GM12878 (cell line): ENCODE data around the gene BBS12. TPM values are rescaled to one million over a fixed set of nuclear protein-coding genes. Genes with fewer than 3 reads are reported as not detected.
A peak's percentile ranks its signal among the peaks of the same experiment; 100 is the strongest.
"Not testable (repeated sequence)": the region's sequence is repeated elsewhere in the genome, so short reads cannot be mapped to it uniquely, and the experiment has no call there.

Experiments
- ATAC-seq: fragments of 200-7000 bp; cut with Tn5 transposase; 3 replicates; pipeline ENCODE4 v1.9.1; 2020; ENCODE audit warnings: mild to moderate bottlenecking, moderate library complexity
- BruUV-seq: library from RNA; stranded (reverse); fragments of 400-500 nt; replicated peaks from 2 replicates; lab custom pipeline; 2021; lab: Mats Ljungman, UMichigan
- CTCF ChIA-PET: fragments of 300-600 bp; sonication (Branson Sonifier 250); formaldehyde crosslinking; extraction: SDS; loops from one replicate; lab custom pipeline; 2021; ENCODE audit warnings: inconsistent platforms; lab: Yijun Ruan, JAX
- POLR2A ChIA-PET: fragments of 350-600 bp; formaldehyde crosslinking; extraction: SDS; loops from one replicate; lab custom pipeline; 2021; ENCODE audit warnings: inconsistent platforms; lab: Charles Lee
- RAD21 ChIA-PET: fragments of 300-600 bp; sonication (Branson Sonifier 250); formaldehyde crosslinking; loops from one replicate; lab custom pipeline; 2023; ENCODE audit warnings: antibody characterized with exemption; ENCODE audit not compliant: unreplicated experiment; lab: Charles Lee
- SMC1A ChIA-PET: fragments of 300-600 bp; sonication (Branson Sonifier 250); formaldehyde crosslinking; loops from one replicate; lab custom pipeline; 2023; ENCODE audit not compliant: unreplicated experiment, uncharacterized antibody; lab: Charles Lee
- DNase-seq: peaks from one replicate; pipeline ENCODE4 v3.0.0-alpha.2; 2011; ENCODE audit warnings: low read depth, low spot score
- FAIRE-seq: peaks from 3 replicates; lab custom pipeline; 2011; peaks lifted over from hg19 to GRCh38; lab: Jason Lieb, UNC
- H2AFZ ChIP-seq: 2 replicates; pipeline ENCODE4 v1.6.0; 2011; ENCODE audit warnings: low read depth, low read length, control low read depth; ENCODE audit not compliant: control insufficient read depth
- H3K27ac ChIP-seq: 2 replicates; pipeline ENCODE4 v1.5.1; 2011; ENCODE audit warnings: control low read depth; ENCODE audit not compliant: control insufficient read depth, insufficient read depth
- H3K27me3 ChIP-seq, 2 experiments: replicated peaks in 1 of 2; 2 replicates each; pipeline versions ENCODE4 v1.6.0 to v1.6.1; 2011; ENCODE audit warnings: low read length in 1 of 2; ENCODE audit not compliant: control insufficient read depth in 2 of 2, insufficient read depth in 2 of 2
- H3K36me3 ChIP-seq, 2 experiments: 2 replicates each; pipeline ENCODE4 v1.5.1; 2011; ENCODE audit warnings: low read length in 1 of 2; ENCODE audit not compliant: control insufficient read depth in 2 of 2, insufficient read depth in 2 of 2
- H3K4me1 ChIP-seq: 2 replicates; pipeline ENCODE4 v1.6.1; 2011; ENCODE audit warnings: mild to moderate bottlenecking, low read length, moderate library complexity, mixed read lengths; ENCODE audit not compliant: control insufficient read depth, insufficient read depth
- H3K4me2 ChIP-seq: 2 replicates; pipeline ENCODE4 v1.6.0; 2011; ENCODE audit warnings: control low read depth; ENCODE audit not compliant: control insufficient read depth, insufficient read depth
- H3K4me3 ChIP-seq: fragments of 200-600 bp; sonication (generic); 2 replicates; pipeline ENCODE4 v1.5.1; 2016
- H3K79me2 ChIP-seq: 2 replicates; pipeline ENCODE4 v1.6.0; 2011; ENCODE audit warnings: low read length; ENCODE audit not compliant: control insufficient read depth, insufficient read depth
- H3K9ac ChIP-seq: 2 replicates; pipeline ENCODE4 v1.8.0; 2011; ENCODE audit warnings: low read length, control low read depth, mixed read lengths; ENCODE audit not compliant: control insufficient read depth, insufficient read depth
- H3K9me3 ChIP-seq: replicated peaks from 3 replicates; pipeline ENCODE4 v1.5.1; 2011; ENCODE audit warnings: mild to moderate bottlenecking, low read length; ENCODE audit not compliant: control insufficient read depth, insufficient read depth
- H4K20me1 ChIP-seq: 2 replicates; pipeline ENCODE4 v1.6.0; 2011; ENCODE audit not compliant: control insufficient read depth, insufficient read depth
- BCL11A ChIP-seq: IDR thresholded peaks from 2 replicates; pipeline ENCODE4 v1.6.1; 2011; ENCODE audit warnings: low read depth, low read length
- JUNB ChIP-seq: IDR thresholded peaks from 2 replicates; pipeline ENCODE4 v1.6.1; 2016; ENCODE audit warnings: antibody characterized with exemption, mild to moderate bottlenecking
- POLR2A ChIP-seq: IDR thresholded peaks from 2 replicates; pipeline ENCODE4 v1.6.1; 2011; ENCODE audit warnings: low read depth, mild to moderate bottlenecking, low read length
- RUNX3 ChIP-seq: IDR thresholded peaks from 2 replicates; pipeline ENCODE4 v1.6.1; 2012; ENCODE audit warnings: low read length, inconsistent platforms
- WGBS: methylation state at CpG from one replicate; pipeline ENCODE4 v1.1.6; 2016; ENCODE audit warnings: low lambda C conversion rate; ENCODE audit not compliant: insufficient replicate concordance, insufficient coverage; ENCODE audit errors: missing lambda C conversion rate; 5-methylcytosine and 5-hydroxymethylcytosine counted together
- in situ Hi-C: fragments of 300-500 bp; cut with MboI; formaldehyde crosslinking; loops from 9 replicates; pipeline ENCODE4 v1.14.3; 2018; ENCODE audit warnings: mixed read lengths
- intact Hi-C: fragments of 100-400 bp; cut with micrococcal nuclease; formaldehyde crosslinking; loops from one replicate; pipeline ENCODE4 v1.14.2; 2022; ENCODE audit not compliant: unreplicated experiment
- polyA plus RNA-seq, 11 experiments: library from polyadenylated mRNA; depleted of rRNA in 4 of 11; unstranded in 6 of 11; stranded (reverse) in 5 of 11; fragments of >200 nt; fragmentation: Nextera tagmentation in 4 of 11; fragmentation: Illumina TruSeq in 1 of 11; extraction: Ambion mirVana in 4 of 11; extraction: Trizol in 1 of 11; gene quantifications; 1 replicate in 1 of 11; 2 replicates in 10 of 11; pipeline versions ENCODE4 v1.2.1 to v1.2.3, GENCODE V29; 2011 to 2016; ENCODE audit warnings: inconsistent platforms in 2 of 11, missing spikeins in 2 of 11, low read depth in 1 of 11
- total RNA-seq, 4 experiments: library from RNA; depleted of rRNA in 3 of 4; stranded (reverse); fragments of >200 nt in 3 of 4; fragmentation: Illumina TruSeq in 1 of 4; extraction: Trizol in 1 of 4; gene quantifications; 2 replicates each; pipeline versions ENCODE4 v1.2.1 to v1.2.3, GENCODE V29; 2013 to 2021

Gene BBS12
- total and polyA plus RNA-seq, 10 of the 15 experiments (the other 5 are each of a cell fraction or from before 2014, with no cell fraction given), result 0.15 to 0.63 (median 0.42) TPM

- Histone ChIP-seq H3K27ac (no peak overlapping the region), H4K20me1 (no peaks in the 10 kb centered on the region), H3K9me3 (no peaks in the 10 kb centered on the region), H3K4me1 (no peaks in the 10 kb centered on the region), H3K79me2 (no peaks in the 10 kb centered on the region), H2AFZ (no peak overlapping the region), H3K4me2 (no peak overlapping the region), H3K27me3 (peaks cover 0 to 3% of the 10 kb centered on the region in 2 experiments; a peak in 2 of 4 replicates), H3K36me3 (no peaks in the 10 kb centered on the region), H3K4me3 (no peak overlapping the region), H3K9ac (no peak overlapping the region)
- ChIA-PET SMC1A (no interaction called here), CTCF (no interaction called here), RAD21 (no interaction called here), POLR2A (no interaction called here)
- WGBS, result 50% methylated on average over 2 of the region's 2 CpGs
- in situ Hi-C loops (no loop called here), intact Hi-C loops (no loop called here)
- TF ChIP-seq RUNX3 (peak; percentile 46; the same call in 1 of the 2 replicates), POLR2A (no peak)
- DNase-seq (no peak), ATAC-seq (no peak), FAIRE-seq (no peak)
- no TSS peak for BruUV-seq
These were observed 52.6 kb downstream of the BBS12 start for GRCh38 chr4:122785099-122785498.

- BruUV-seq, H3K9me3 ChIP-seq, intact Hi-C loops, H3K9ac ChIP-seq, H2AFZ ChIP-seq, H3K4me1 ChIP-seq, RAD21 ChIA-PET, in situ Hi-C loops, DNase-seq, SMC1A ChIA-PET, H3K79me2 ChIP-seq, H3K4me3 ChIP-seq, H3K36me3 ChIP-seq, H3K27me3 ChIP-seq, POLR2A ChIA-PET, H3K27ac ChIP-seq, H3K4me2 ChIP-seq, FAIRE-seq, H4K20me1 ChIP-seq, CTCF ChIA-PET: not testable (repeated sequence)
- 50% methylated on average over 4 of the region's 4 CpGs for WGBS
- peak; percentile 18; the same call in 2 of the 3 replicates for ATAC-seq
- TF ChIP-seq BCL11A (peak; percentile 10; the same call in 1 of the 2 replicates), JUNB (peak; percentile 44)
These were observed 53.8 kb downstream of the BBS12 start for GRCh38 chr4:122786296-122786695.

- H3K79me2 ChIP-seq, FAIRE-seq, H3K9ac ChIP-seq, intact Hi-C loops, H3K9me3 ChIP-seq, BruUV-seq, H3K4me3 ChIP-seq, H3K4me2 ChIP-seq, POLR2A ChIA-PET, H3K27me3 ChIP-seq, H2AFZ ChIP-seq, DNase-seq, ATAC-seq, SMC1A ChIA-PET, CTCF ChIA-PET, H4K20me1 ChIP-seq, RAD21 ChIA-PET, in situ Hi-C loops, H3K27ac ChIP-seq, H3K36me3 ChIP-seq, H3K4me1 ChIP-seq: not testable (repeated sequence)
- 84% methylated on average over 1 of the region's 1 CpG for WGBS
These were observed 54.4 kb downstream of the BBS12 start for GRCh38 chr4:122786920-122787319.
